Testis (tissue), 3 donors: ENCODE measurements around the gene ANXA4. TPM values are rescaled to one million over a fixed set of nuclear protein-coding genes. Genes with fewer than 3 reads are reported as not detected.

Experiments
- DNase-seq: peaks from one replicate; pipeline ENCODE4 v3.0.0-alpha.2; 2019
- H3K27ac ChIP-seq, 2 donors: fragments of 200-600 bp; sonication (generic); one replicate each; pipeline ENCODE4 v1.5.1; 2019
- H3K27me3 ChIP-seq: fragments of 200-600 bp; sonication (generic); one replicate; pipeline ENCODE4 v1.5.1; 2019
- H3K36me3 ChIP-seq: fragments of 200-600 bp; sonication (generic); one replicate; pipeline ENCODE4 v1.5.1; 2017; ENCODE audit warnings: low read depth; ENCODE audit errors: missing control alignments
- H3K4me1 ChIP-seq: fragments of 200-600 bp; sonication (generic); one replicate; pipeline ENCODE4 v1.5.1; 2019
- H3K4me3 ChIP-seq, 2 donors: fragments of 200-600 bp; sonication (generic); one replicate each; pipeline ENCODE4 v1.5.1; 2017 to 2019
- H3K9me3 ChIP-seq: fragments of 200-600 bp; sonication (generic); one replicate; pipeline ENCODE4 v1.5.1; 2017
- POLR2A ChIP-seq: fragments of 450-650 bp; IDR thresholded peaks from one replicate; pipeline ENCODE4 v1.6.1; 2017; ENCODE audit warnings: antibody characterized with exemption, mild to moderate bottlenecking, moderate library complexity
- WGBS, 2 donors: methylation state at CpG; one replicate each; pipeline ENCODE4 v1.1.5; 2018; 5-methylcytosine and 5-hydroxymethylcytosine counted together
- intact Hi-C: fragments of 100-400 bp; cut with DNase I; formaldehyde crosslinking; loops from one replicate; pipeline ENCODE4 v1.15.1; 2023; ENCODE audit warnings: low total_unique reads
- polyA plus RNA-seq: library from polyadenylated mRNA; stranded (reverse); fragments of 350-450 nt; fragmentation: Illumina TruSeq; extraction: RNeasy Lipid Tissue Mini Kit (QIAGEN cat#74804); gene quantifications from one replicate; pipeline ENCODE4 v1.2.3, GENCODE V29; 2014; ENCODE audit warnings: low read depth, low replicate concordance; ENCODE audit not compliant: insufficient read depth
- total RNA-seq, 2 donors: library from RNA; depleted of rRNA; stranded (reverse); fragments of >200 nt; gene quantifications; one replicate each; pipeline ENCODE4 v1.2.3, GENCODE V29; 2016
- TF ChIP-seq, protein P1 (sequence below), 3 experiments: fragments of 450-650 bp in 2 of 3; fragments of 200-600 bp in 1 of 3; sonication (generic) in 1 of 3; IDR thresholded peaks; one replicate each; pipeline ENCODE4 v1.5.1; 2016 to 2019; ENCODE audit warnings: antibody characterized with exemption in 3 of 3, mild to moderate bottlenecking in 2 of 3, moderate library complexity in 1 of 3

The ANXA4 gene
- total and polyA plus RNA-seq, 3 donors from 2014 or later: 27.1 to 71.2 (median 30.2) TPM

DNA sequence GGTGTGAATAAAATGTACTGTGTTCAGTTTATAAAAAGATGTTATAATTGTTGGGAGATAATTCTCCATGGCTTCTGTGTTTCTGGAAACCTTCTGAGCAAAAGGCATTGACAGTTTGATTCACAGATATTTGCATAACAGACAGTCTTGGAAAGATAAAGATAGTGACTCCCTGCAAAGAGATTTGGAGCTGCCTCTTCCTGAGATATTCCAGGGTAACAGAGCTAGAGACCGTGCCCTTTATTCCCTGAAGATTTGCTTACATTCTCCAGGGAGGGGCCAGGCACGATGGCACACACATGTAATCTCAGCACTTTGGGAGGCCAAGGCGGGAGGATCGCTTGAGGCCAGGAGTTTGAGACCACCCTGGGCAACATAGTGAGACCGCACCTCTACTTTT lies 12.2 kb upstream of the ANXA4 start:
- Histone ChIP-seq H3K4me1 (peaks cover 4% of the 10 kb centered on the region), H3K27me3 (no peaks in the 10 kb centered on the region), H3K4me3 (no peak overlapping the region), H3K9me3 (no peaks in the 10 kb centered on the region), H3K36me3 (no peaks in the 10 kb centered on the region), H3K27ac (no peak overlapping the region)
- no peak for DNase-seq
- 81 to 91% methylated on average over 5 of the region's 5 CpGs for WGBS, 2 donors
- intact Hi-C loops: loop anchor here (5.0 kb wide), 1 partner anchor 83 kb away; no protein-coding TSS in a partner anchor
- TF ChIP-seq, protein P1, sequence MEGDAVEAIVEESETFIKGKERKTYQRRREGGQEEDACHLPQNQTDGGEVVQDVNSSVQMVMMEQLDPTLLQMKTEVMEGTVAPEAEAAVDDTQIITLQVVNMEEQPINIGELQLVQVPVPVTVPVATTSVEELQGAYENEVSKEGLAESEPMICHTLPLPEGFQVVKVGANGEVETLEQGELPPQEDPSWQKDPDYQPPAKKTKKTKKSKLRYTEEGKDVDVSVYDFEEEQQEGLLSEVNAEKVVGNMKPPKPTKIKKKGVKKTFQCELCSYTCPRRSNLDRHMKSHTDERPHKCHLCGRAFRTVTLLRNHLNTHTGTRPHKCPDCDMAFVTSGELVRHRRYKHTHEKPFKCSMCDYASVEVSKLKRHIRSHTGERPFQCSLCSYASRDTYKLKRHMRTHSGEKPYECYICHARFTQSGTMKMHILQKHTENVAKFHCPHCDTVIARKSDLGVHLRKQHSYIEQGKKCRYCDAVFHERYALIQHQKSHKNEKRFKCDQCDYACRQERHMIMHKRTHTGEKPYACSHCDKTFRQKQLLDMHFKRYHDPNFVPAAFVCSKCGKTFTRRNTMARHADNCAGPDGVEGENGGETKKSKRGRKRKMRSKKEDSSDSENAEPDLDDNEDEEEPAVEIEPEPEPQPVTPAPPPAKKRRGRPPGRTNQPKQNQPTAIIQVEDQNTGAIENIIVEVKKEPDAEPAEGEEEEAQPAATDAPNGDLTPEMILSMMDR (IDR thresholded peaks at IDR 0.05): no peak
- TF ChIP-seq POLR2A: no peak

- no peaks in the 10 kb centered on the region for H3K27me3 ChIP-seq
- TF ChIP-seq, protein P1 (IDR thresholded peaks at IDR 0.05): no peak
- no peak for TF ChIP-seq POLR2A
- DNase-seq: no peak
- WGBS, 2 donors: 95 to 96% methylated on average over 6 of the region's 6 CpGs
- H3K36me3 ChIP-seq: no peaks in the 10 kb centered on the region
- H3K4me3 ChIP-seq: no peak overlapping the region
- no peak overlapping the region for H3K27ac ChIP-seq
- peaks cover 4% of the 10 kb centered on the region for H3K4me1 ChIP-seq
- no peaks in the 10 kb centered on the region for H3K9me3 ChIP-seq
- intact Hi-C loops: no loop called here
These were observed 10.6 kb upstream of the ANXA4 start for GRCh38 chr2:69731147-69731970.

DNA sequence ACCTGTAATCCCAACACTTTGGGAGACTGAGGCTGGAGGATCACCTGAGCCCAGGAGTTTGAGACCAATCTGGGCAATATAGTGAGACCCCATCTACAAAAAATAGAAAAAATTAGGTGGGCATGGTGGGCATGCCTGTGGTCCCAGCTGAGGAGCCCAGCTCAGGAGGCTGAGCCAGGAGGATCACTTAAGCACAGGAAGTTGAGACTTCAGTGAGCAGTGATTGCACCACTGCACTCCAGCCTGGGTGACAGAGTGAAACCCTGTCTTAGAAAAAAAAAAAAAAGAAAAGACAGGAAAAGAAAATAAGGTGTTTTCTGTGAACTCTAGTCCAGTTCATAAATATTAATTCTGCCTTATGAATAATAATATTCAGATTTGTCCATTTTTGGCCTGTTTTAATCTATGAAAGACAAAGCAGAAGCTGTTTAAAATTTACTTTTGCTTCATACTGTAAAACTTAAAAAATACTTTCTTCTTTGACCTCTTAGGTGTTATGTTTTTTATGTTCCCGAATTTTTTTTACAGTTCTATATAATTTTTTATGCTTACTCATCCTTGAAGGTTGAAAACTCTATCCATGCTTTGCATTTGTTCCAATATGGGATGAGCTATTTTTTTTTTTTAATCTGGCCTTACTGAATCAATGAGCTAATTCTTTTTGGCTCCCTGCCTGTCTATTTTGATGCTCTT lies 8.4 kb upstream of the ANXA4 start:
- Histone ChIP-seq H3K36me3 (no peaks in the 10 kb centered on the region), H3K4me1 (peaks cover 4% of the 10 kb centered on the region), H3K9me3 (no peaks in the 10 kb centered on the region), H3K27ac (no peak overlapping the region), H3K27me3 (no peaks in the 10 kb centered on the region), H3K4me3 (no peak overlapping the region)
- TF ChIP-seq POLR2A: no peak
- TF ChIP-seq, protein P1 (IDR thresholded peaks at IDR 0.05): no peak
- DNase-seq: no peak
- intact Hi-C loops: no loop called here
- 68 to 69% methylated on average over 1 of the region's 1 CpG for WGBS, 2 donors

- H3K4me3 ChIP-seq: no peak overlapping the region
- no peaks in the 10 kb centered on the region for H3K36me3 ChIP-seq
- TF ChIP-seq, protein P1 (IDR thresholded peaks at IDR 0.05): no peak
- no peak for TF ChIP-seq POLR2A
- intact Hi-C loops: no loop called here
- H3K27me3 ChIP-seq: no peaks in the 10 kb centered on the region
- DNase-seq: peak; percentile 81
- H3K27ac ChIP-seq: no peak overlapping the region
- 50 to 51% methylated on average over 5 of the region's 5 CpGs for WGBS, 2 donors
- H3K4me1 ChIP-seq: peaks cover 4% of the 10 kb centered on the region
- no peaks in the 10 kb centered on the region for H3K9me3 ChIP-seq
These were observed 7.8 kb upstream of the ANXA4 start for GRCh38 chr2:69734035-69734611.
